ENCODE results near the gene UBTF. TPM values are rescaled to one million over a fixed set of nuclear protein-coding genes. Genes with fewer than 3 reads are reported as not detected.

Gene UBTF
- total RNA-seq, 4 donors from 2014 or later, result 36.2 to 64.3 (median 46.0) TPM

- Histone ChIP-seq H3K4me3 (no peak overlapping the region), H3K4me1 (no peaks in the 10 kb centered on the region), H3K27ac (no peak overlapping the region), H3K36me3 (no peaks in the 10 kb centered on the region), H3K9me3 (no peaks in the 10 kb centered on the region), H3K27me3 (no peaks in the 10 kb centered on the region)
- no peak for ATAC-seq
- no peak for DNase-seq
- intact Hi-C loops (cut with DNase I; ENCODE audit: low total_unique reads), result no loop called here
- TF ChIP-seq POLR2A (IDR thresholded peaks at IDR 0.05), result no peak
- TF ChIP-seq CTCF (IDR thresholded peaks at IDR 0.05 in 4 of 5, conservative IDR thresholded peaks at IDR 0.05 in 1 of 5), result no peak
- in situ Hi-C loops (cut with MboI; ENCODE audit: low sequenced_read_pairs in 4 of 4), result no loop called here
Observed at GRCh38 chr17:44258811-44259351, 39.4 kb upstream of the UBTF start.

- TF ChIP-seq POLR2A (IDR thresholded peaks at IDR 0.05) (no peak), CTCF (IDR thresholded peaks at IDR 0.05 in 4 of 5, conservative IDR thresholded peaks at IDR 0.05 in 1 of 5) (no peak)
- DNase-seq, result no peak
- Histone ChIP-seq H3K27me3 (no peaks in the 10 kb centered on the region), H3K36me3 (no peaks in the 10 kb centered on the region), H3K4me3 (no peak overlapping the region), H3K9me3 (no peaks in the 10 kb centered on the region), H3K4me1 (no peaks in the 10 kb centered on the region), H3K27ac (no peak overlapping the region)
- ATAC-seq, result no peak
- intact Hi-C loops (cut with DNase I; ENCODE audit: low total_unique reads), result no loop called here
- in situ Hi-C loops (cut with MboI; ENCODE audit: low sequenced_read_pairs in 4 of 4), result no loop called here
Observed at GRCh38 chr17:44257815-44258760, 38.6 kb upstream of the UBTF start.

- Histone ChIP-seq H3K27me3 (no peaks in the 10 kb centered on the region), H3K36me3 (no peaks in the 10 kb centered on the region), H3K27ac (no peak overlapping the region), H3K4me3 (no peak overlapping the region), H3K9me3 (no peaks in the 10 kb centered on the region), H3K4me1 (no peaks in the 10 kb centered on the region)
- no peak for ATAC-seq
- DNase-seq, result no peak
- TF ChIP-seq CTCF (IDR thresholded peaks at IDR 0.05 in 4 of 5, conservative IDR thresholded peaks at IDR 0.05 in 1 of 5) (no peak), POLR2A (IDR thresholded peaks at IDR 0.05) (no peak)
- in situ Hi-C loops (cut with MboI; ENCODE audit: low sequenced_read_pairs in 4 of 4) (no loop called here), intact Hi-C loops (cut with DNase I; ENCODE audit: low total_unique reads) (no loop called here)
Observed at GRCh38 chr17:44256671-44257070, 37.2 kb upstream of the UBTF start.

- Histone ChIP-seq H3K27ac (no peak overlapping the region), H3K4me3 (no peak overlapping the region), H3K27me3 (no peaks in the 10 kb centered on the region), H3K4me1 (no peaks in the 10 kb centered on the region), H3K9me3 (no peaks in the 10 kb centered on the region), H3K36me3 (no peaks in the 10 kb centered on the region)
- no peak for DNase-seq
- no peak for TF ChIP-seq POLR2A (IDR thresholded peaks at IDR 0.05)
- no peak for TF ChIP-seq CTCF (IDR thresholded peaks at IDR 0.05 in 4 of 5, conservative IDR thresholded peaks at IDR 0.05 in 1 of 5)
- no peak for ATAC-seq
- intact Hi-C loops (cut with DNase I; ENCODE audit: low total_unique reads) (no loop called here), in situ Hi-C loops (cut with MboI; ENCODE audit: low sequenced_read_pairs in 4 of 4) (no loop called here)
Observed at GRCh38 chr17:44255915-44256314, 36.4 kb upstream of the UBTF start.

All from gastrocnemius medialis (tissue), 4 donors.